Measurements from ENCODE around the gene PICALM. TPM values are rescaled to one million over a fixed set of nuclear protein-coding genes. Genes with fewer than 3 reads are reported as not detected.

PICALM gene
- polyA plus RNA-seq, 3 donors = 36.9 to 167 (median 113) TPM

GRCh38 chr11:86015699-86016098, 53.2 kb downstream of the PICALM start:
- no peak overlapping the region for H3K27ac ChIP-seq (ENCODE audit: low read depth, low read length)
- 78 to 90% (median 85%) methylated on average over 4 of the region's 4 CpGs for WGBS, 3 donors

GRCh38 chr11:86014221-86014620, 54.7 kb downstream of the PICALM start:
- 49 to 67% (median 51%) methylated on average over 2 of the region's 2 CpGs for WGBS, 3 donors
- H3K27ac ChIP-seq (ENCODE audit: low read depth, low read length) = no peak overlapping the region

- no peak overlapping the region for H3K27ac ChIP-seq (ENCODE audit: low read depth, low read length)
These were observed 55.2 kb downstream of the PICALM start for GRCh38 chr11:86013713-86014112.

GRCh38 chr11:86011175-86011574, 57.7 kb downstream of the PICALM start:
- 85 to 94% (median 93%) methylated on average over 1 of the region's 1 CpG for WGBS, 3 donors
- no peak overlapping the region for H3K27ac ChIP-seq (ENCODE audit: low read depth, low read length)

- 56 to 80% (median 78%) methylated on average over 2 of the region's 2 CpGs for WGBS, 3 donors
- no peak overlapping the region for H3K27ac ChIP-seq (ENCODE audit: low read depth, low read length)
These were observed 65.2 kb downstream of the PICALM start for GRCh38 chr11:86003654-86004053.

- no peak overlapping the region for H3K27ac ChIP-seq (ENCODE audit: low read depth, low read length)
- 92 to 94% (median 94%) methylated on average over 3 of the region's 3 CpGs for WGBS, 3 donors
These were observed 66.5 kb downstream of the PICALM start for GRCh38 chr11:86002431-86002830.

- WGBS, 3 donors = 92 to 97% (median 92%) methylated on average over 2 of the region's 2 CpGs
- H3K27ac ChIP-seq (ENCODE audit: low read depth, low read length) = no peak overlapping the region
These were observed 77.4 kb downstream of the PICALM start for GRCh38 chr11:85991508-85991907.

GRCh38 chr11:85989746-85990145, 79.1 kb downstream of the PICALM start:
- 65 to 94% (median 72%) methylated on average over 2 of the region's 2 CpGs for WGBS, 3 donors
- H3K27ac ChIP-seq (ENCODE audit: low read depth, low read length) = no peak overlapping the region

- WGBS, 3 donors = 87 to 90% (median 88%) methylated on average over 3 of the region's 3 CpGs
- H3K27ac ChIP-seq (ENCODE audit: low read depth, low read length) = no peak overlapping the region
These were observed 80.1 kb downstream of the PICALM start for GRCh38 chr11:85988780-85989179.

GRCh38 chr11:85977751-85978160, 91.1 kb downstream of the PICALM start:
- no peak overlapping the region for H3K27ac ChIP-seq (ENCODE audit: low read depth, low read length)
- 67 to 79% (median 72%) methylated on average over 4 of the region's 4 CpGs for WGBS, 3 donors

GRCh38 chr11:85976525-85976924, 92.4 kb downstream of the PICALM start:
- 84 to 96% (median 88%) methylated on average over 1 of the region's 1 CpG for WGBS, 3 donors
- no peak overlapping the region for H3K27ac ChIP-seq (ENCODE audit: low read depth, low read length)

- no peak overlapping the region for H3K27ac ChIP-seq (ENCODE audit: low read depth, low read length)
- 48 to 59% (median 53%) methylated on average over 4 of the region's 4 CpGs for WGBS, 3 donors
These were observed 94.8 kb downstream of the PICALM start for GRCh38 chr11:85974122-85974521.

GRCh38 chr11:85970593-85970992, 98.3 kb downstream of the PICALM start:
- H3K27ac ChIP-seq (ENCODE audit: low read depth, low read length) = no peak overlapping the region
- WGBS, 3 donors = 89 to 95% (median 91%) methylated on average over 5 of the region's 5 CpGs

GRCh38 chr11:85967457-85967856, 101.4 kb downstream of the PICALM start:
- WGBS, 3 donors = 79 to 87% (median 83%) methylated on average over 5 of the region's 5 CpGs

GRCh38 chr11:85965202-85965601, 103.7 kb downstream of the PICALM start:
- 86 to 98% (median 88%) methylated on average over 2 of the region's 2 CpGs for WGBS, 3 donors
- no peak overlapping the region for H3K27ac ChIP-seq (ENCODE audit: low read depth, low read length)

More at GRCh38 chr11:85967457-85967856, 101.4 kb downstream of the PICALM start:
- H3K27ac ChIP-seq (ENCODE audit: low read depth, low read length) = no peak overlapping the region

- 63 to 72% (median 70%) methylated on average over 5 of the region's 5 CpGs for WGBS, 3 donors
- H3K27ac ChIP-seq (ENCODE audit: low read depth, low read length) = no peak overlapping the region
These were observed 106.9 kb downstream of the PICALM start for GRCh38 chr11:85961930-85962363.

- 53 to 57% (median 56%) methylated on average over 6 of the region's 6 CpGs for WGBS, 3 donors
- H3K27ac ChIP-seq (ENCODE audit: low read depth, low read length) = no peak overlapping the region
These were observed 107.8 kb downstream of the PICALM start for GRCh38 chr11:85961130-85961529.

- H3K27ac ChIP-seq (ENCODE audit: low read depth, low read length) = no peak overlapping the region
- WGBS, 3 donors = 71 to 77% (median 72%) methylated on average over 3 of the region's 3 CpGs
These were observed 108.2 kb downstream of the PICALM start for GRCh38 chr11:85960678-85961077.

- H3K27ac ChIP-seq (ENCODE audit: low read depth, low read length) = no peak overlapping the region
- WGBS, 3 donors = 82 to 91% (median 88%) methylated on average over 1 of the region's 1 CpG
These were observed 113.4 kb downstream of the PICALM start for GRCh38 chr11:85955531-85955930.

- WGBS, 3 donors = 36 to 44% (median 40%) methylated on average over 2 of the region's 2 CpGs
- no peak overlapping the region for H3K27ac ChIP-seq (ENCODE audit: low read depth, low read length)
These were observed 115.3 kb downstream of the PICALM start for GRCh38 chr11:85953491-85954143.
